ENCODE measurements around the gene FAM13B. TPM values are rescaled to one million over a fixed set of nuclear protein-coding genes. Genes with fewer than 3 reads are reported as not detected.

Gene FAM13B
- total and polyA plus RNA-seq, 10 of the 15 experiments (the other 5 are each of a cell fraction or from before 2014, with no cell fraction given) = 3.6 to 30.0 (median 20.3) TPM

- TF ChIP-seq RELB (IDR thresholded peaks at IDR 0.05; ENCODE audit: low read depth) = no peak
- no peak for TF ChIP-seq NFIC (IDR thresholded peaks at IDR 0.05; ENCODE audit: low read depth, low read length)
- TF ChIP-seq ZBTB40 (IDR thresholded peaks at IDR 0.05; ENCODE audit: borderline replicate concordance) = peak; percentile 55; the same call in 1 of the 2 replicates
- TF ChIP-seq BCL11A (IDR thresholded peaks at IDR 0.05; ENCODE audit: low read depth, low read length) = no peak
- TF ChIP-seq SREBF2 (IDR thresholded peaks at IDR 0.05; ENCODE audit: low read length) = no peak
- TF ChIP-seq BMI1 (IDR thresholded peaks at IDR 0.05; ENCODE audit: borderline replicate concordance) = no peak
- TF ChIP-seq ATF2 (IDR thresholded peaks at IDR 0.05; ENCODE audit: low read length) = no peak
- TF ChIP-seq MYC (IDR thresholded peaks at IDR 0.05; ENCODE audit: insufficient read depth, insufficient read length, insufficient replicate concordance, low read length, severe bottlenecking) = no peak
- TF ChIP-seq MLLT1 (IDR thresholded peaks at IDR 0.05) = 0 out of 2 replicates have a peak, but pooled peaks have one; percentile 13
- TF ChIP-seq NFYB (IDR thresholded peaks at IDR 0.05; ENCODE audit: insufficient read depth, low read depth, low read length) = no peak
- no peak for TF ChIP-seq ESRRA (IDR thresholded peaks at IDR 0.05; ENCODE audit: low read length)
- TF ChIP-seq SMAD5 (IDR thresholded peaks at IDR 0.05; ENCODE audit: low read depth) = peak; percentile 87
- 0 out of 2 replicates have a peak, but pooled peaks have one; percentile 22 for TF ChIP-seq TCF12 (IDR thresholded peaks at IDR 0.05; ENCODE audit: low read depth, low read length)
- no peak for TF ChIP-seq RAD51 (IDR thresholded peaks at IDR 0.05)
- peak; percentile 75 for TF ChIP-seq LARP7 (IDR thresholded peaks at IDR 0.05)
- no peak for TF ChIP-seq KLF5 (IDR thresholded peaks at IDR 0.05; ENCODE audit: partially characterized antibody)
- peak; percentile 40; the same call in 1 of the 2 replicates for TF ChIP-seq MTA2 (IDR thresholded peaks at IDR 0.05; ENCODE audit: low read depth)
- TF ChIP-seq NFYA (IDR thresholded peaks at IDR 0.05; ENCODE audit: borderline replicate concordance, low read depth, low read length) = no peak
- peak; percentile 65 for TF ChIP-seq CREM (IDR thresholded peaks at IDR 0.05; ENCODE audit: low read depth)
- TF ChIP-seq NR2C2 (IDR thresholded peaks at IDR 0.05; ENCODE audit: borderline replicate concordance, control insufficient read depth, insufficient read length, low read depth) = no peak
- TF ChIP-seq RELA (IDR thresholded peaks at IDR 0.05; ENCODE audit: borderline replicate concordance, partially characterized antibody) = peak; percentile 24
- TF ChIP-seq RAD21 (IDR thresholded peaks at IDR 0.05; ENCODE audit: insufficient read depth, low read depth, low read length) = no peak
These were observed at the start of gene FAM13B (continued) for GRCh38 chr5:138032572-138033385.

Measured in GM12878 (cell line).